Activated B cell treated with CpG ODN at 0.5 μM for 24 hours (primary cell): ENCODE results near the gene GABRE. TPM values are rescaled to one million over a fixed set of nuclear protein-coding genes. Genes with fewer than 3 reads are reported as not detected.

Experiments used
- ATAC-seq: fragments of 200-7000 bp; cut with Tn5 transposase; one replicate; pipeline ENCODE4 v1.10.0; 2021; ENCODE audit warnings: low read depth, mild to moderate bottlenecking, moderate library complexity
- CTCF ChIA-PET: fragments of 350-600 bp; sonication (Branson Sonifier 250); formaldehyde crosslinking; loops from one replicate; lab custom pipeline; 2021; ENCODE audit warnings: antibody characterized with exemption; lab: Charles Lee
- POLR2A ChIA-PET: fragments of 350-600 bp; sonication (Branson Sonifier 250); formaldehyde crosslinking; loops from one replicate; lab custom pipeline; 2021; ENCODE audit warnings: antibody characterized with exemption; lab: Charles Lee
- DNase-seq: peaks from one replicate; pipeline ENCODE4 v3.0.0; 2022
- H3K27ac Mint-ChIP-seq: one replicate; pipeline ENCODE4 v1.8.0; 2020; ENCODE audit warnings: mixed read lengths
- H3K27me3 Mint-ChIP-seq: one replicate; pipeline ENCODE4 v1.8.0; 2021; ENCODE audit warnings: mixed read lengths
- H3K36me3 Mint-ChIP-seq: one replicate; pipeline ENCODE4 v1.8.0; 2021; ENCODE audit warnings: low read depth, mixed read lengths
- H3K4me1 Mint-ChIP-seq: one replicate; pipeline ENCODE4 v1.8.0; 2021; ENCODE audit warnings: mixed read lengths
- H3K4me3 Mint-ChIP-seq: one replicate; pipeline ENCODE4 v1.8.0; 2020; ENCODE audit warnings: mild to moderate bottlenecking, mixed read lengths
- H3K9me3 Mint-ChIP-seq: one replicate; pipeline ENCODE4 v1.8.0; 2020; ENCODE audit warnings: mixed read lengths
- CTCF ChIP-seq: fragments of 200-600 bp; IDR thresholded peaks from one replicate; pipeline ENCODE4 v1.8.0; 2022; ENCODE audit warnings: antibody characterized with exemption, mild to moderate bottlenecking
- intact Hi-C: fragments of 100-400 bp; cut with micrococcal nuclease; formaldehyde crosslinking; loops from one replicate; pipeline ENCODE4 v1.15.1; 2024
- total RNA-seq: library from RNA; stranded (reverse); gene quantifications from 2 replicates; pipeline ENCODE4 v1.2.3, GENCODE V29; 2022

GABRE gene
- total RNA-seq, 1 donor from 2014 or later, result not detected

DNA sequence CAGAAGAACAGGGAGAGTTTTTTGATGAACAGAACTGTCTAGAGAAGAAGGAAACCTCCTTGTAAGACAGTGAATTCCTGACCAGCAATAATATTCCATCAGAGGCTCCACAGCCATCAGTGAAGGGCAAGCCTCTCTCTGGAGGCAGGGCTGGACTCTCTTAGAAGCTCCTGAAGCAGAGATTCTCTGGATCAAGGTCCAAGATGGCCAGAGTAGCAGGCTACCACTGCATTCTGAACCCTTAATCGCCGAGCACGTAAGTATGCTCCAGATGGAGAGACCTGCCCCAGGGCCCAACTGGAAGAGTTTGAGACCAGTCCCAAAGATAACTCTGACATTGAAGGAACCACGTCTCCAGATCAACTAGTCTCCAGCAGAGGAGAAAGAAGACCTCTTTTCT is 16.4 kb downstream of the GABRE start:
- no peaks in the 10 kb centered on the region for H3K27me3 Mint-ChIP-seq
- ATAC-seq, result no peak
- no peak overlapping the region for H3K4me3 Mint-ChIP-seq
- H3K27ac Mint-ChIP-seq, result no peak overlapping the region
- POLR2A ChIA-PET, result no interaction called here
- intact Hi-C loops, result no loop called here
- no peak for TF ChIP-seq CTCF
- H3K36me3 Mint-ChIP-seq, result no peaks in the 10 kb centered on the region
- no peaks in the 10 kb centered on the region for H3K4me1 Mint-ChIP-seq
- DNase-seq, result no peak
- CTCF ChIA-PET, result no interaction called here
- no peaks in the 10 kb centered on the region for H3K9me3 Mint-ChIP-seq

DNA sequence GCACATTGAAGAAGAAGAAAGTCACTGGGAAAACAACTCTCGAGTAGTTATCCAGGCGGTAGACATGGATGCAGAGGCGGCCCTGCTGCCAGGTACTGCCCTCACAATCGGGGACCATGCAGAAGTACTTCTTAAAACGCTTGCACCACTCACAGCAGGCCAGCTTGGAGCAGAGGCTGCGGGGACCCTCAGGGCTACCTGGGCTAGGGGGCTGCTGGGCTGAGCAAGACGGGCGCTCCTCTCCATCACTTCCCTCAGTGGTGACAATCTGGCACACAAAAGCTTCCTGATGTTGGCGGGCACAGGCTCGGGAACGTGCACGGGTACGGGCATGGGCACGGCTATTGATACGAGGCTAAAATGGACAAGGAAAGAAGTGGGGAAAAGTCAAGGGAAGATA is 19.7 kb downstream of the GABRE start:
- DNase-seq, result no peak
- Mint-ChIP-seq H3K4me3 (no peak overlapping the region), H3K9me3 (no peaks in the 10 kb centered on the region), H3K27me3 (no peaks in the 10 kb centered on the region), H3K4me1 (no peaks in the 10 kb centered on the region), H3K27ac (no peak overlapping the region), H3K36me3 (no peaks in the 10 kb centered on the region)
- no peak for ATAC-seq
- intact Hi-C loops, result no loop called here
- CTCF ChIA-PET, result no interaction called here
- TF ChIP-seq CTCF, result no peak
- POLR2A ChIA-PET, result no interaction called here

DNA sequence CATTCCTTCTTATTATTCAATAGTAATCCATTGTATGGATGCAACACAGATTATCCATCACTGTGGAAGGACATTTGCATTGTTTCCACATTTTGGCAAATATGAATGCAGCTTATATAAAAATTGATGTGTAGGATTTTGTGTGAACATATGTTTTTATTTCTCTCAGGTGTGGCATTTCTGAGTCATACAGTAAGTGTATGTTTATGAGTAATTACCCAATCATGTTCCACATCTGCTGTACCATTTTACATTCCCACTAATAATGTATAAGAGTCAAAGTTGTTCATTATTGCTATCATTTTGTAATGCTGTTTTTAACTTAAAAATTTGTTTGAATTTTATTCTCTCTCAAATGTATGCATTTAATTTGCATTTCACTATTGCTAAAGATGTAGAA is 36.3 kb downstream of the GABRE start:
- DNase-seq (no peak), ATAC-seq (no peak)
- no peak for TF ChIP-seq CTCF
- ChIA-PET POLR2A (no interaction called here), CTCF (no interaction called here)
- Mint-ChIP-seq H3K27me3 (no peaks in the 10 kb centered on the region), H3K27ac (no peak overlapping the region), H3K36me3 (no peaks in the 10 kb centered on the region), H3K4me1 (no peaks in the 10 kb centered on the region), H3K9me3 (no peaks in the 10 kb centered on the region), H3K4me3 (no peak overlapping the region)
- intact Hi-C loops, result no loop called here

DNA sequence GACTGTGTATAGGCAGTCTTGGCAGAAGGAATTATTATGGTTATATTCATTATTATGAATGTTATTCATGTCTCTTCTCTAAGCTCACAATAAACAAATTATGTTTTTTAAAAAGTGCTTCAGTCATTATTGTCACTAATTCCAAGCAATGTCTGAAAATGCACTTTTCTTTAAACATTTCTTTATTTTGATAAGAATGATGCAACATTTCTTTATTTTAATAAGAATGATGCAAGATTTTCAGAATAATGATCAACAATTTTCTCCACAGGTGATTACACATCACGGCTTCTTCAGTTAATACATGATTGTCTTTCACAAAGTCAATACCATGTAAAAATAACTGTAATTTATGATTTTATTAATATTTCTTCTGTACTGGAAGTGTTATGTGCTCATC is 39.1 kb downstream of the GABRE start:
- H3K4me1 Mint-ChIP-seq, result no peaks in the 10 kb centered on the region
- TF ChIP-seq CTCF, result no peak
- intact Hi-C loops, result no loop called here
- H3K4me3 Mint-ChIP-seq, result no peak overlapping the region
- POLR2A ChIA-PET, result no interaction called here
- no peaks in the 10 kb centered on the region for H3K36me3 Mint-ChIP-seq
- no peak overlapping the region for H3K27ac Mint-ChIP-seq
- H3K9me3 Mint-ChIP-seq, result no peaks in the 10 kb centered on the region
- CTCF ChIA-PET, result no interaction called here
- H3K27me3 Mint-ChIP-seq, result no peaks in the 10 kb centered on the region
- no peak for ATAC-seq
- no peak for DNase-seq

GRCh38 chrX:151929126-151929525 is 45.4 kb downstream of the GABRE start:
- POLR2A ChIA-PET, result no interaction called here
- Mint-ChIP-seq H3K4me1 (no peaks in the 10 kb centered on the region), H3K27ac (no peak overlapping the region), H3K9me3 (no peaks in the 10 kb centered on the region), H3K27me3 (no peaks in the 10 kb centered on the region), H3K36me3 (no peaks in the 10 kb centered on the region), H3K4me3 (no peak overlapping the region)
- DNase-seq, result no peak
- no peak for TF ChIP-seq CTCF
- intact Hi-C loops, result no loop called here
- no peak for ATAC-seq
- CTCF ChIA-PET, result no interaction called here
